ENCODE data around the gene HPF1.
"Not testable (repeated sequence)": the region's sequence is repeated elsewhere in the genome, so short reads cannot be mapped to it uniquely, and the experiment has no call there.

HPF1 gene

DNA sequence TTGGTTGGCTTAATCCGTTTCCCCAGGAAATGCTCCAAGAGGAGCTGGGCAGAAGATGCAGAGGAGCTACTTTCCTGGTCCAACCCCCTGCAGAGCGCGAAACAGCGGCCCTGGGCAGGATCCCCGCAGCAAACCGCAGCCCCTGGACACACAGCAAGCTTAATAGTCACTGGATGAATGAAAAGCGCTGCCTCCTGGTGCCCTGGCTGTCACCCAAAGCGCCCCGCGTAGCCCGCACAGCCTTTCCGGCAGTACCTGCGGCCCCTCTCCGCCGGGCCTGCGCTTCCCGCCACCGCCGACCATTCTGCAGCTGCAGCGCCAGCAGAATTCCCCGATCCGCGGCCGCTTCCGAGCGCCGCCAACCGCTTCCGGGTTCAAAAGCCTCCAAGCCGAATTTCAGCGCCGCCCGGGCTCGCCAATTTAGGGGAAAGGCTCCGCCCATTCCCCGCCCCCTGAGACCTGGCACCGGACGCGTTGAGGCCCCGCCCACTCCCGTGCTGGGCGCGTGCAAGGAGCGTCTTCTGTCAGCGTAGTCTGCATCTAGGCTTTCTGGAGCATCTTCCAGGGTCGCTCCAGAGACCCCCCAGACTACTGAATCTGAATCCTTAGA is at the start of gene HPF1:
Gene HPF1 (minus strand): TSS at position 370 of the 610 bp plus-strand sequence. CDS start 67 bp downstream, at position 303.
- DNase-seq = peak; percentile 94

DNA sequence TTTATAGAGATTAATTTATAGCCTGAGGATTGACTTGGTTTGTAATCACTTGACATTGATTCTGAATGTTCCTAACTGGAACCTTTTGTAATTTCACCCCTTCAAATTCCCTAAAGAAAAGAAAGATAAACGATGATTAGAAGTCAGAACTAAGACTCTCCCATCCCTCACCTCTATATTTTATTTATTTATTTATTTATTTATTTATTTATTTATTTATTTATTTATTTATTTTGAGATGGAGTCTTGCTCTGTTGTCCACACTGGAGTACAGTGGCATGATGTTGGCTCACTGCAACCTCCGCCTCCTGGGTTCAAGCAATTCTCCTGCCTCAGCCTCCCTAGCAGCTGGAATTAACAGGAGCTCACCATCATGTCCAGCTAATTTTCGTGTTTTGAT is 49.0 kb upstream of the HPF1 start:
- not testable (repeated sequence) for DNase-seq

DNA sequence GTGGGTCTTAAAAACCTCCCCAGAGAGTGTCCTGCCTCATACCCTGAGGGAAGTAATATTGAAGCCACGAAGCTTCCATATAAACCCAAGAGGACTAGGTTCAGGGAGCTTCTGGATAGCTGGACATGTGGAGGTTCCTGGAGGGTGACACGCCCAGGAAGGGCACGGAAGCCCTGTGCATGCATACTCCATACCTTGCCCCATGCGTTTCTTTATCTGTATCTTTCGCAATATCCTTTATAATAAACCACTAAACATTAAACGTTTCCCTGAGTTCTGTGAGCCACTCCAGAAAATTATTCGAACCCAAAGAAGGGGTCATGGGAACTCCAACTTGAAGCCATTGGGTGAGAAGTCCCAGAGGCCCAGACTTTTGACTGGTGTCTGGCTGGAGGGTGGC is 45.7 kb upstream of the HPF1 start:
- no peak for DNase-seq

DNA sequence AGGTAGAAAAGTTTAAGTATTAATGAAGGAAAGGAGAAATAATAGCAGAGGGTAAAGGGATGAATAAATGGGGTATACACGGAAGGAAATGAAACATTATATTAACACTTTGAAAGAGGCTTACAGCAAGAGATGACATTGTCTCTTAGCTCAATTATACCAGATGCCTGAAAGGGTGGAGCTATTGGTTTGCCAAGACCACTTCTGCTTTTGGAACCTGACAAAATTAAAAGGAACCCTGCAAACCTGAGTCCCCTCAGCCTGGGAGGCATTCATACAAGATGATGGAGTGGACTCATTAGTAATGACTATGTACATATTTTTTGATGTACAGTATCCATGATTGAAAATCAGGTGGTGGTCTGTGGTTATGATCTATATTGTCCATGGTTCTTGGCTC is 45.1 kb upstream of the HPF1 start:
- no peak for DNase-seq

DNA sequence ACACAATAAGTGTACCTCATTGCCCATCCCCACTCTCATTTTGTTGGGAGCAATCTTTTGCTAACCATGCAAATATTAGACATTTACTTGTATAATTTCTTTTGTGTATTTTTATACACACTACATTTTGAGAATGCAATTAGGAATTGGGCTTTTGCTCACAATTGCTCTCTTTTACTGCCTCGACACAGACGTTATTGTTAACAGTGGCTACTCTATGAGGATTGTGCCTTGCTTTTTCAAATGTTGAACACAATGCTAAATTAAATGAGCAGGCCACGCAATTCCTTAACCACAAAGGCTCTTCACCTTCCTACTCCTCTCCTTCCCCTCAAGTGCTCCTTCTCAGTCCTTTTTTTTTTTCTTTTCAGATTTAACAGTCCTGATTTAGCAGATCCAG is 42.8 kb upstream of the HPF1 start:
- DNase-seq = no peak

DNA sequence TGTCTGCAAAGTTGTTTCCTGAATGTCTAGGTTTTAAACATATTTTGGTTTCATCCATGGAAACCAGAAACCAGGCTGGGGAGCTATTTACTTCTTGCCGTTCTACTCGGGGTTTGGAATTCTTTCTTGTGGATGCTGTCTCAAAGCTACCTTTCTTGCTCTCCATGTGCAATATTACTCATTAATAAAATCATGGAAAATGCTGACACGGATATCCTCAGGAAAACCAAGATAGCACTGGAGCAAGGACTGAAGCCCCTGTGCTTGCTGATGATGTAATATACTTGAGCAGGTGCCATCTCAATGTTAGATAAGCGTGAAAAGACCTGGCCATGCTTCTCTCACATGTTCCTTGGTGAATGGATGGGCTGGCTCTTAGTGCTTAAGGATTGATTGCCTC is 41.5 kb upstream of the HPF1 start:
- no peak for DNase-seq

DNA sequence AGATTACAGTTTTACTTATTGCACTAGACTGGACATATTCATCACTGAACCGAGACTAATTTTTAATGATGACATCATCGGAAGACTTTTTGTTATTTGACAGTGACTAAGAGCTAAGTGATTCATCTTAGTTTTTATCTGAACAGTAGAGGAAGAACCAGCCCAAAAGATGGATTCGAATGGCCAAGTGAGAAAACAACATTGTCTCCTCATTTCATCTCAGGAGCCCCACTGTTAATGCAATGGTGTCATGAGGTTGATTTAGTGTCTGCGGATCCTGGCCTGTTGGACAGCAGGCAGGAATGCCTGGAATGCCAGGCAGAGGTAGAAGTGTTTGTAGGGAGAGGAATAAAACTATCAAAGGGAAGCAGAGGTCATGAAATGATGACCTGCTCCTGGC is 37.8 kb upstream of the HPF1 start:
- no peak for DNase-seq

DNA sequence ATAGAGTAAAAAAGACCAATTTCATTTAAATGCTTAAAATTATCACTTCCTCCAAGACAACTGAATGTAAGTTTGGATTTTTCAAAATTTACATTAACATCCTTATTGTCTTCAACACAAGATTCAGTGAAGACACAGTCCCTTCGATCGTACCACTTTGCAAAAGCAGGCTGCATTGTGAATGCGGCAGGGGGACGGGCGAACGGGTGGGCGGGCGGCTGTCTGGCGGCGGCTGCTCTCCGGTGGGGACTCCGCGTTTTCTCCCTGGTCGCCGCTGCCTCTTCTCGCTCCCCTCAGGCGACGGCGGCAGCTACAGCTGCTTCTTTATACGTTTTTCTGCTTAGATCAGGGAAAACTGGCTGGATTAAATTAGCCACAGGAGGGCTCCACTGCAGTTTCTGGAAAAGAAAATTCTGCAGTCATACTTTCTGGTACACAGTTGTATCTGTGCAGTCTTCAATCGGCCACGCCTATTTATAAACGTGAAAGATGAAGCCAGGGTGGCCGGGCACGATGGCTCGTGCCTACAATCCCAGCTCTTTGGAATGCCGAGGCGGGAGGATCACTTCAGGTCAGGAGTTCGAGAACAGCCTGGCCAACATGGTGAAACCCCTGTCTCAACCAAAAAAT is 33.9 kb upstream of the HPF1 start:
- DNase-seq = no peak

DNA sequence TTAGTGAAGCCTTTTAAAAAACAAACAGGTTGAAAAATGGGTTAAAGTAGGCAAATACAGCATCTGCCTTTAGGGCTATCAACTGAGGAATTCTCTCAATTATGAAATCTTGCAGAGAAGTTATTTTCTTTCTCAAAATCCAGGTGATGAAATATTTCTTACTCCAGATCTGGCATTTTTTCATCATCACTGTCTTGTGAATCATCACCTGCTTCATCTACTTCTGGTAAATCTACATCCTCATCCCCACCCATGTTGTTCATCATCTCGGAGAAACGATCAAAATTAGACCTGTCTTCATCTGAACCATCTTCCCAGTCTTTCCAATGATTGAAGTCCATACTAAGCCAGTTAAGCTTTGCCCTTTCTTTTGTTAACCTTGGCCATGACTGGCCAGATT is 33.3 kb upstream of the HPF1 start:
- no peak for DNase-seq

DNA sequence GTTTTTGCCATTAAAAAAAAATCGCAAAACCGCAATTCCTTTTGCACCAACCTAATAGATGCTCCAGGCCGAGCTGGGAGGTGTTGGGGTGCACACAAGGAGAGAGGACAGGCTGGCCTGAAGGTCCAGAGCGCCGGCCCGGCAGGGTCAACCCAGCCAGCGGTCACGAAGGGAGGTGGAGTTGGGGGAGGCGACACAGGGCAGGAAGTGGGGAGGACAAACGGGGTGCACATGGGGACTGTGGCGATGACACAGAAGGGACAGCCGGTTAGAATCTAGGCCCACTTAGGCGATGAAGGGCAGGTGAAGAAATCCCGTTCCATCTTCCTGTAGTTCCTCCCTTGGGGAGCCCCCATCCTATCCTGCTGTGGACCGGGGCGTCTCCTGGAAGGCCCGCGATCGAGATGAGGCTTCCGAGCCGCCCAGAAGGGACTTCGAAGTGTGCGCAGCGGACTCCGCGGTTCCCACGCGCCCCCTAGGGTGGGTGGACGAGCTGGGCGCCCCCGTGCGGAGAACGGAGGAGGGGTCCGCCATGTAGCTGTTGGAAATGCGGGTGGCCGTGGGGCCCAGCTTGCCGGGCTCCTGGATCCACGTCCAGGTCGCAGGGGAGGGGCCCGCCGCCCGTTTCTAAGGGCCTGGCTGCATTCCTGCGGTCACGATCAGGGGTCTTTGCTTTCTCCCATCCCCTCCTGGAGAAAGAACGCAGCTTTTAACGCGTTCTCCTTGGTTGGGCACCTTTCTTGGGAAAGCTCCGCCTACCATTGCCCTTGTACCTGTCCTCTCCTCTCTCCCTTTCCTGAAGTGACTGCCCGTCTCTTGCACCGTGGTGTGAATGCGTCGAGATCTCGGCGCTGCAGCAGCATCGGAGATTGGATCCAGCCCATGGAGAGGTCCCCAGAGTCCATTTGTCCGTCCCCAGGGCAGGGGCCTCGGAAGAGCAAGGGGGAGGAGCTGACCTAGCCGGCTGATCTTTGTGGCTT is 17.0 kb upstream of the HPF1 start:
- peak; percentile 36 for DNase-seq

DNA sequence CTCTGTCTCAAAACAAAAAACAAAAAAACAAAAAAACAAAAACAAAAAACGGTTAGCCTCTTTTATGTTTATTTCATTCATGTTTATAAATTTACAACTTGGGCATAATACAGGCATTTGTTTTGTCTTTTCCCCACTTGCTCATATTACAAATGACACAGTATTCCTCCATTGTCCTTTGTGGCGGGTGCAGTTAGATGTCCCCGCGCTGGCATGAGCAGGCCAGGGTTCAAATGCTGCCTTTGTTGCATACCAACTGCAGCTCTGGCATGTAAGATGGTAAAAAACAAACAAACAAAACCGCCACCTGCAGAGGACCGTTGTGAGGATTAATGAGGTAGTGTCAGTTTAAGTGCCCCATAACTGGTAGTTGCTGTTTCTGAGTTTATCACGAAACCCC is 16.1 kb upstream of the HPF1 start:
- no peak for DNase-seq

DNA sequence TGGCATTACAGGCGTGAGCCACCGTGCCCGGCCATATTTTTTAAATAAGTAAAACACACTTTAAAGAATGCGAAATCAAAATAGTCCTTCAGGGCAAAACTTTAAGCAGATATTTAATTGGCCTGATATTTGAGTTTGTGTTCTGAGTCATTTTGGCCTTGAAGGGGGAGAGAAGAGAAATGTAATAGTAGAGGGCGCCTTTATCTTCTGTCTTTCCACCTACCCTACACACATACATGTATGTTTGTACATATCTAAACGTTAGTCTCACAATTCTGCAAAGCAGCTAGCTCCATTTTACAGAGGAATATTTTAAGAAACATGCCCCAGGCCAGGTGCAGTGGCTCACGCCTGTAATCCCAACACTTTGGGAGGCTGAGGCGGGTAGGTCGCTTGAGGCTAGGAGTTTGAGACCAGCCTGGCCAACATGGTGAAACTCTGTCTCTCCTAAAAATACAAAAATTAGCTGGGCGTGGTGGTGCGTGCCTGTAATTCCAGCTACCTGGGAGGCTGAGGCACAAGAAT is 13.9 kb upstream of the HPF1 start:
- not testable (repeated sequence) for DNase-seq

DNA sequence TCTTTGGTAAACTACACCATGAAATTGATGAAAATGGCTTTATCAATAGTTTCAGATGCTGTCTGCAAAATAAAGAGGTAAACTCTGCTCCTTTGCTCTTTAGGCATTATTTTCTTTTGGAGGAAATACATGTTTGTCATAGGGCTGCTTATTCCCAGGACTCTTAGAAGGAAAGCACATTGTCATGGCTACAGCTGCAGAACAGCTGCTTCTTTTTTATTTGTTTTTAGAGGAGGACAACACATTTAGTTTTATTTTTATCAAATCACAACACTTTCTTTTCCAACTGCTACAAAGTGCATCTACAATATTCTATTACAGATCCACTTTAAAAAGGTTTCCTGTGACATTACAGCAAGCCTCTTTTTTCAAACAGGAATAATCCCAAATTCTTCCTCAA is 12.7 kb upstream of the HPF1 start:
- DNase-seq = no peak

DNA sequence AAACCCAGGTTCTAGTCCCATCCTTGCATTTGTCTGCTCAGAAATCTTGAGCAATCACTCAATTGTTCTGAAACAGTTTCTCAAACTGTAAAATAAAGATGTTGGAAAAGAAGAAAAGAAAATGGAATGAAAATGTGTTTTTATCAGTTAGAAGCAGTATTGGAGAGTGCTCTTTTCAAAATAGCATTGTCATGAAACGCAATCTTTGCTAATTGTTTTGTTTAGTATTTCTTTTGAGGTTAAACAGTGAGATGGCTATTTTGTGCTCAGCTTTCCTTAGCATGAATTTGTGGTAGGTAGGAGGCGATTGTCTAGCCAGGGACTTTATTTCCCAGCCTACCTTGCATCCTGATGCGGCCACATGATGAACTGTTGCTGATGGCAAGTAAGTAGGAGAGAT is 10.6 kb upstream of the HPF1 start:
- DNase-seq = no peak

DNA sequence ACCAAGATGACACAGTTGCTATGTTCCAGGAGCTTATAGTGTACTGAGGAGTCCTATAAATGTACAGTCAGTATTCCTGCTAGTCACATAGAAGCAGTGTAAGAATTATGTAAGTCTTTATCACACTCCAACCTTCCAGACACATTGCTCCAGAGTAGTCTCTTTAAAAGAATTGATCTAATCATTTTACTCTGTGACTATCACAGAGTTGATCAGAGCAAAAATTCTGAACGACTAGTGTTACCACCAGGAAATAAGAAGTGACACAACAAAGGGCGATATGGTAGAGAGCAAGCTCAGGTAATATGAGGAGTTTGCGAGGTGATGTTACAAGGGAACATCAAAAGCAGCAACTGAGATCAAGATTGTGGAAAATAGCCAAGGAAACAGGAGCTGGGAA is 9.0 kb upstream of the HPF1 start:
- no peak for DNase-seq

DNA sequence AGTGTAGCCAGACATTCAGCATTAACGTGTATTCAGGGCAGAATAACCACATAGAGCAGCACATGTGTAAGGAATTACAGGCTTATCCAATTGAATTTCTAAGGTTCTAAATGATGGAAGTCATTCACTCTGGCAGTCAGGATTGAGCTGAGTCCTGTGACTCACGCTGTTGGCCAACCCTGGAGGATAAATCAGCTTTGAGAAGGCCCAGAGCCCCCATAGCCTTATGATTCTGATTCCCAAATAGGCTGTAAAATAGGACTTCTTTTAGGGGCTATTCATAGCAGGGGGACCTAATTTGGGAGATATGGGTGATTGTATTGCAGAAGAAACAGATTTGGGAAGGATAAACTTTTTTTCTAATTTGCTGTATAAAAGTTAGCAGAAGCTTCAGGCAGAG is 8.1 kb upstream of the HPF1 start:
- DNase-seq = no peak

DNA sequence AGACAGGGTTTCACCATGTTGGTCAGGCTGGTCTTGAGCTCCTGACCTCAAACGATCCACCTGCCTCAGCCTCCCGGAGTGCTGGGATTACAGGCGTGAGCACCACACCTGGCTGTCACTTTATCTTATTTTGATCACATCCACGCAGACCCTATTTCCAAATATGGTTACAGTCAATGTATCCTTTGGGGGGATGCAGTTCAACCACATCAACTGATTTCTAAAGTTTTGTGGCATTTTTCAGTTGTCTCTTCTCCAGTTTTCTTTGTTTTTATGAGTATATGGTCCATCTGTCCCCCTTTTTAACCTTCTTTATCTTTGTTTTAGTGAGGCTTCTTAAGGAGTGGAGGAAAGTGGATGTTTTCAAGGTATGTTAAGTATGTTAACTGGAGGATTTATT is 4.1 kb upstream of the HPF1 start:
- no peak for DNase-seq

DNA sequence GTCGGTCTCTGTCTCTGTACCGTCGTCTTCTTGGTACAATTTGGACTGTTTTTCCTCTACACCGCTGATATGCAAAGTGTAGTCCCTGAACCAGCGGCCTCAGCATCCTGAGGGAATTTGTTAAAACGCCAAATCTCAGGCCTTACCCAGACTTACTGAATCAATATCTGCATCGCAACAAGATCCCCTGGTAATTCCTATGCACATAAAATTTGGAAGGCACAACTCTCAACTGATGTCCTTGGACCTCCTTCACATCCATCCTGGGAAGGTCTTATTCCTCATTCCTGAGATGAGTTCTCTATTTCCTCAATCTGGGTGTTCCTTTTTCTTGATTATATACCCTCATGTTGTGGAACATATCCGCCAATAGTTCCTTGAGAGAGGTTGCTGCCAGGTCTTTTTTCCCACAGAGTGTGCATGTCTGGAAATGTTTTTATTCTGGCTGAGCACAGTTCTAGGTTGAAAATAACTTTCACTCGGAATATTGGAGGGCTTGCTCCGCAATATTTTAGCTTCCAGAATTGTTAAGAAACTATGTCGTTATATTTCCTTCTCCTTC is 738 bp upstream of the HPF1 start:
- DNase-seq = no peak

DNA sequence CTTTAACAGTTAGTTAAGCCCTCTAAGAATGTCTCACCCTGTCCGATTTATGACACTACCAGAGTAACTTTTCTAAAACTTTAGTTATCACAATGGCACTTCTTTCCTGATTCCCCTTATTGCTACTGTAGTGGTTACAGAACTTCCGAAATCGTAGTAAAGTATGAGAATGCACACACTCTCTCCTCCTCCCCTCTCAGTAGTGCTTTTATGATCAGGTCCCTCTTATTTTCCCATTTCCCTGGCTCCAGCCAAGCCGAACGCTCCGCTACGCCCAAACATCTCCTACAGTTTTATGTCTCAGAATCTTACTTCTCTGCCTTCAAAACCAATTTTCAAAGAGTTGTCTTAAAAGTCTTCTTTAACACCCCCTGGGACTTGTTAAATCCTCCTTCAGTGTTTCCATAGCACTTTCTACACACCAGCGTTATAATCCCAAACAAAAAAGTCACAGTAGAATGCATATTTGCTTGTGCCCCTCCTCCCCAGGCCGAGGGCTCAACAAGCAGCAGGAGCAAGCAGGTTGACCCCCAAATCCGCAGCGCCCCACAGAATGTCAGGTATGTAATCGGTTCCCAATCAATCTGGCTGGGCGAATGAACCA is 671 bp downstream of the HPF1 start:
- DNase-seq = no peak

DNA sequence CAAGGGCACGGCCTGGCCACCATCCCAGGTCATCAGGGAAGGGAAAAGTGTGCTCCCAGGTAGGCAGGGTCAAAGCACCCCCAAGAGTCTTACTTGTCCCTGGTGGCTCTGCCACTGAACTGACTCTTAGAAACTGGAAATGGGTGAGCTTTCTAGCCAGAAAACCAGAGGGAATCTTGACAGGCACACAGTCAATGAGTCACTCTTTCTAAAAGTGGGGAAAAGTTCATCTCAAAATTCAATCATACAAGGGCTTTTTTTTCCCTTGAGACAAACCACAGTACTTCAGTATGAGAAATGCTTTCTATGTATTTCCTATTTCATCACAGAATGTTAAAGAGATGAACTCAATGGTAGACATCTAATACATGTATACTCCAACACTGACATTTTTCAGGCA is 12.5 kb downstream of the HPF1 start:
- DNase-seq = no peak

DNA sequence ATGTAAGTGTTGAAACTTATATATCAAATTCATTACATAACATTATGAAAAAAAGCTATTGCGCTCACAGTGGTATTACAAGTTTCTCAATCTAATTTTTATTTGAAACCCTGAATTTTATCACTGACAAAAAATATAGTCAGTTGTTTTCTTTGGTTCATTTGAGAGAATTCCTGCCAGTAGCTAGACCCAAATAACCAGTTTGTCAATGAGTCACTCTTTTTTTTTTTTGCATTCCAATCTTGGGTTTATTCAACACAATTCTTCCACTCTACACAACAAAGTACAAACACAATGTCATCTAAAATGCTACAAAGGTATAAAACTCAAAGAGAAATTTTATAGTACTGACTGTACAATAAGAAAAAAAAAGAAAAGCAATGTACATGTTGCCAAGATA is 13.1 kb downstream of the HPF1 start:
- no peak for DNase-seq

DNA sequence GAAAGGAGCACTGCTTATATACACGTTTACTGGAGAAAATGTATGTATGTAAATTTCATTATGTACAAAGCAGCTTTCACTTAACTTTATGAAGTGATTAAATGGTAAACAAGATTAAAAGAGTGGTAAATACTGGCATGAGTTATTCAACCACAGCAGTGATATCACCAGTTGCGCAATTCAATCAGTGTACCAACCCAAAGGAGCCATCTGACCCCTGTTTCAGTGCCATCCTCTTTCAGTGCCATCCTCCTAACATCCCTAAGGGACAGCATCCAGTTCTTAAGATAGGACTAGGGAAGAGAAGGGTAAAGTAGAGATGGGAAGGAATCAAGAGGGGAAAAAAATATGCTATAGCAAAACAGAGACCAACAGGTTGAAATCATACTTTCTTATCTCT is 16.2 kb downstream of the HPF1 start:
- DNase-seq = no peak

DNA sequence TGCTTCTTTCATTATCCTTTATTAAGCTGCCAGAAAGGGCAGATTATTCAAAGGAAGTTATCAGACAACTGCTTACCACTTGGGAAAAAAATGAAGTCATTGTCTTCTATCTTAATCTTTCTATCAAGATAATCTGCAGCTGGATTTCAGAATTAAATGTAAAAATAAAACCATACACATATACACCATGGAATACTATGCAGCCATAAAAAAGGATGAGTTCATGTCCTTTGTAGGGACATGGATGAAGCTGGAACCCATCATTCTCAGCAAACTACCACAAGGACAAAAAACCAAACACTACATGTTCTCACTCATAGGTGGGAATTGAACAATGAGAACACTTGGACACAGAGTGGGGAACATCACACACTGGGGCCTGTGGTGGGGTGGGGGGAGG is 19.1 kb downstream of the HPF1 start:
- DNase-seq = not testable (repeated sequence)

Measured in CD4-positive, alpha-beta T cell treated with Interleukin-21 for 1 hour (primary cell).